Bone marrow (tissue), 2 donors: Measurements from ENCODE around the gene ERLIN1.

Experiments used
- DNase-seq, 2 donors: peaks; one replicate each; lab custom pipeline; 2025; lab: John Stamatoyannopoulos, UW

ERLIN1 gene

DNA sequence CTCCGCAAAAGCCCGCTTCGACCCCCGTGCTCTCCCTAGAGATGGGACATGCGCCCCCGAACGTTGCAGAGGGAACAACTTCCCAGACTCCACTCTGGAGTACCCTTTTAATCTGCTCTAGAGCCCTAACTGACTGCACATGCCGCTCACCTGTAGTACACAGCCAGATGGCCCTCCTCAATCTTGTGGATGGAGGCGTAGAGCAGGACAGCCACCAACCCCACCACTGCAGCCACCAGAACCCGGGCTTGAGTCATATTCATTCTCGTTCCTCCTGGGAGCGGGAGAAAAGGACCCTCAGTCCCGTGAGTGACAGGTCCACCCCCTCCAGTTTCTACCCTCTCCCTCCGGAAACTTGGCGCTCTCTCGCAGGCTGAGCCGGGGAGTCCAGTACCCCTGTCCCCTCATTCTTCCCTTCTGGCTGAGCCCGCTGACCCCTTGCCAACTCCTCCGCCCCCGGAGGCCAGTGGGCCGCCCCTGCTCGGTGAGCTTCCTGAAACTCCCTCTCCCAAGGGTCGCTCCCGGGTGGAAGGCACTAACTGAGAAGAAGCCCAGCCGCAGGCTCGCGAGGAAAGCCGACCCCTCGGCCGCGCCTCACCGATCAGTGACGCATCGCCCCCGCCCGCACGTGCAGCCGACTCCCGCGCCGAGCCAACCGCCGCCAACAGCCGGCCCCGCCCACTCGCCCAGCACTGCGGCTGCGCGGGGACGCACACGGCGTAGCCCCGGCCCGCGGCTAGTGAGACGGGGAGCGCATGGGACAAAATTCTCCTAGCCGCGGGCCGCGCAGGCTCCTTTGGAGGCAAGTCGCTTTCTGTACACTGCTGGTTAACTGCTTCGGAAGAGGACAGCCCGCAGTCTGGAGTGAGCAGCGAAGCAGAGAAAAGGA is at the start of gene ERLIN1:
TSS of gene ERLIN1 (minus strand) at position 666 of the 889 bp plus-strand sequence. CDS start at position 263, 403 bp downstream.
- DNase-seq, result peak; percentile 63 to 76

DNA sequence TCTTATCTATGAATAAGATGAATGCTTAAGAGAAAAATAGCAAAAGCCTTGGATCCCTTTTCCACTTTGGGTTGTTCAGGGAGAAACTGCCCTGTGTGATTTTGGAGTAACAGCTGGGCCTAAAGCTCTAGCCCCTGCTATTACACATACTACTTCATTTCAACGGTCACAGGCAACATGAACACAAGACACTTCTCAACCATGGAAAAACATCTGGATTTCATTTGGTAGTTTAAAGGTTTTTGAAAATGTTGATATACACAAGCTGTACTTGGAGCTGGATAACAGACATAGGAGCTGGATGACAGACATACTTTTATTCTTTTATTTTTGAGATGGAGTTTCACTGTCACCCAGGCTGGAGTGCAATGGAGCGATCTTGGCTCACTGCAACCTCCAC is 46.3 kb upstream of the ERLIN1 start:
- DNase-seq, result no peak

DNA sequence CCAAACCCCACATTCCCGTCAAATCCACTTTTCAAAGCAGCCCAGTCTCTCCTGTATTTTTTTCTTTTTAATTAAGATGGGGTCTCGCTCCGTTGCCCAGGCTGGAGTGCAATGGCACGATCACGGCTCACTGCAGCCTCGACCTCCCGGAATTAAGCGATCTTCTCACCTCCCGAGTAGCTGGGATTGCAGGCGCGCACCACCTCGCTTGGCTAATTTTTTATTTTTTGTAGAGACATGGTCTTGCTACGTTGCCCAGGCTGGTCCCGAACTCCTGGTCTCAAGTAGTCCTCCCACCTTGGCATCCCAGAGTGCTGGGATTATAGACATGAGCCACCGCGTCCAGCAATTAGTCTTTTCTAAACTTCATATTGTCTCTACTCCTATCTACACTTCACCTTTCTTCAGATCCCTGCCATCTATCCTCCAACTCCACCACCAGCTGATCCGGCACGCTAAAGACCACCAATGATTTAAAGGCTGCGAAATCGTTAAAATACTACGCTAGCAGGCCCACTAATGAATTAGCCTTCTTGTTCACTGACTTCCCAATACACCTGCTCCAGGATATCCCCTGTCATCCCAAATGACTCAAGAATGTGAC is 44.1 kb upstream of the ERLIN1 start:
- DNase-seq, result no peak

DNA sequence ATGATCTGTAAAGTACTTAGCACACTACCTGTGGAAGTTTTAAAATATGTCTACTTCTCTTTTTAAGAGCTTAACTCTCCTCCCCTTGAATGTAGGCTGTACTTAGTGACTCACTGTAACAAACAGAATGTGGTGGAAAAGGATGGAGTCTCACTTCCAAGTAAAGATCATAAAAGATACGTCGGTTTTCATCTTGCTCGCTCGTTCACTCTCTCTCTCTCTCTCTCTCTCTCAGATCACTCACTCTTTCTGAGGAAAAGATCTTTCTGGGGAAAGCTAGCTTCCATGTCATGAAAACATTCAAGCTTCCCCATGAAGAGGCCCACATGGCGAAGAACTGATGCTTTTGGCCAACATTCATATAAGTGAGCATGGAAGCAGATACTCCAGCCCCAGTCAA is 38.0 kb upstream of the ERLIN1 start:
- DNase-seq, result no peak

DNA sequence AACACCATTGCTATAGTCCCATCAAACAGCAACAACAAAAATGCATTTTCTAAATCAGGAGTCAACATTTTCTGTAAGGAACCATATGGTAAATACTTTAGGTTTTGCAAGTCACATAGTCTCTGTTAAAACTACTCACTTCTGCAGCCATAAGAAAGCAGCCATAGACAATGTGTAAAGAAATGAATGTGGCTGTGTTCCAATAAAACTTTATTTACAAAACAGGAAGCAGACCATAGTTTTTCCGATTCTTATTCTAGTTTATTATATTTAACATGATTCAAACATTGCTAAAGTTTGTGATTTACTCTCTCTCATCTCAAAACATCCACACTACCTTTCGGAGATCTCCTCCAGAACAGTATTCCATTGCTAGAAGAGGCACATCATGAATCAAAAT is 36.7 kb upstream of the ERLIN1 start:
- no peak for DNase-seq

DNA sequence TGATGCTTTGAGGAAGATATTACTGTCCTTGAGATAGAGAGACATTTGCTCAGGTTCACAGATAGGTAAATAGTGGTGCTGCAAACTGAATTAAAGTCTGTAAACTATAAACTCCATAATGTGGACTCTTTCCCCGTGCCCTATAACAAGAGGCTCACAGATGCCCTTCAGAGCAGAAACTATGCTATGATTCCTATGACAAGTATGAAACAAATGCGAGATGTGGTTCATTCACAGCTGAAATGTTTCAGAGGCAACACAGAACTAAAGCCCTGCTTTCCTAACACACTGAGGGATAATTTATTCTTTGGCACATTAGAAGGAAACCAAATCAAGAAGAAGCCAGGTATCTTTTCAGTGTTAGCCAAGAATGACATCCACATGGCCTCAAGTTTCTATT is 30.2 kb upstream of the ERLIN1 start:
- DNase-seq, result no peak

DNA sequence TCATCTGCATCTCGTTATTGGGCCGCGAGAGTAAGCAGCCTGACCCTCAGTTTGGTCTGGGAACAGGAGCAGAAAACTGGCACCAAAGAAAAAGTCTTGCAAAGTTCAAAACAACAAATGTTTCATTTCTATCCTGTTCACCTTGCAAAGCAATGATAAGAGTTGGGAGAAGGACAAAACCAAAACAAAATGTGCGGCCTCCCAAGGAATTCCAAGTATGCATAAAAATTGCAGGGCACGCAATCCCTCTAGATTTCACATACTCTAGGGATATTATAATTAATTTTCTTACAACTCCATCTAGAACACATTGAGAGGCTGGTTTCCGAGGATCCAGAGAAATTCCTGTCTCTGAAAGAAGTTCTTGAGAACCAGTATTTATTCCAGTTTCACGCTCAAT is 23.5 kb upstream of the ERLIN1 start:
- no peak for DNase-seq

DNA sequence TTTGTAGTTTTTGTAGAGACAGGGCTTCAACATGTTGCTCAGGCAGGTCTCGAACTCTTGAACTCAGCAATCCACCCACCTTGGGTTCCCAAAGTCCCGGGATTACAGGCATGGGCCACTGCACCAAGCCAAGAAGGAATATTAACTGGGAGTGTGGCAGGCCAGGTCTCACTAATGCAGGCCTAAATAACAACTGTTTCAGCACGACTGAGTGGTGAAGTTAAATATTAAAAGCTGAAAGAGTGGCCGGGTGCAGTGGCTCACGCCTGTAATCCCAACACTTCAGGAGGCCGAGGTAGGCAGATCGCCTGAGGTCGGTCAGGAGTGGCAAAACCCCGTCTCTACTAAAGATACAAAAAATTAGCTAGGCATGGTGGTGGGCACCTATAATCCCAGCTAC is 22.4 kb upstream of the ERLIN1 start:
- DNase-seq, result no peak

DNA sequence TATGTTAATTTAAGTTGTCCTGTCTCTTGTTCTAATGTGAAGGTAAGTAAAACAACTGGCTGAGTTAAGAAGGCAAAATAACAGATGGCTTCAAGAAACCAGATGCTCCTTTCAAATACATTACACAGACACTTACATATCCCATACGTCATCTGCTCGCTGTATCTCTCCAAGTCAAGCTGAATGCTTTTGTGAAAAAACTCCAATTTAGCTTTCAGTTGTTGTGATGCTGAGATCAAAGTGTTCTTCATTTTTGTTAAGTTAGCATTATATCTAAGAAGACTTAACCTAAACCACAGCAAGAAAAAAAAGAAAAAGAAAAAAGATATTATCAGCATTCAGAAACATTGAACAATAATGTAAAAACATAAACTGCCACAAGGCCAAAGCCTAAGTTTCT is 18.5 kb upstream of the ERLIN1 start:
- no peak for DNase-seq

DNA sequence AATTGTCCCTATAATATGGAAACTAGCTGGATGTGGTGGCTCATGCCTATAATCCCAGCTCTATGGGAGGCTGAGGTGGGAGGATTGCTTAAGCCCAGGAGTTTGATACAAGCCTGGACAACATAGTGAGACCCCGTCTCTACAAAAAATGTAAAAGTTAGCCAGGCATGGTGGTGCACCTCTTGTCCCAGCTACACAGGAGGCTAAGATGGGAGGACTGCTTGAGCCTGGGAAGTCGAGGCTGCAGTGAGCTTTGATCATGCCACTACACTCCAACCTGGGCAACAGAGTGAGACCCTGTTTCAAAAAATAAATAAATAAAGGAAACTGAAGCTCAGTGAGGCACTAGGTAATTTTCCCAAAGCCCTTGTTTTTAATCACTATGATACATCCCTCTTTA is 15.7 kb upstream of the ERLIN1 start:
- DNase-seq, result no peak

DNA sequence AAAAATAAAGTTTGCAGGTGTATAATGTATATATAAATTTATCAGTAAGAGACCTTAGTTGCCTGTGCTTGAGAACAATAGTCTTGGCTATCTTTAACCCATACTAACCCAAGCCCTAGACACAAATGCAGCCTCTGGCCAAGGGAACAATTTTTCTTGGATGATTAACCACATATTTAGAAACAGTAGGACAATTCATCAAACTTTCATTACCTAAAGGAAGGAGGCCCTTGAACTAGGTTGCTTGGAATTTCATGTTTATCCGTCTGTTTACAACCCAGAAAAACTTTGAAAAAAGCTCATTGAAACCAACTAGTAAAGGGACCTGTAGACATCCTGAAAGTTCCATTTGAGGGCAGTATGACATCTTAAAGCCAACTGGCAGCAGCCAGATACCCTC is 8.9 kb upstream of the ERLIN1 start:
- no peak for DNase-seq

DNA sequence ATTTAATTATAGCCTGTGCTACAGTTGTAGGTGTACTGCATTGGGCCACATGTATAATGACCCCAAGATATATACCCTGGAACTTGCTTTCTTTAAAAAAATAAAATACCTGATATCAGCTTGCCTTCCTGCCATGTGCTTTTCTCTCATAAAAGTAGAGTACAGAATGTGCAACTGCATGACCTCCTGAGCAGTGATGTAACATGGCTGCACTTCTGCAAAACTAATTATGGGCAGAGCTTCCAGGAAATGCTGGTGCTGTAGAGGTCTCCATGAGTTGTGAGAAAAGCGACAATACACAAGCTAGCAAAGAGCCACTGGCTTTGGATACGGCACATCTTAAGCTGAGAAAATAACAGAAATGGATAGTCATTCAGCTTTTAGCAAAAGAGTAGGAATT is 6.5 kb upstream of the ERLIN1 start:
- DNase-seq, result peak in 1 of 2 donors; percentile 12

DNA sequence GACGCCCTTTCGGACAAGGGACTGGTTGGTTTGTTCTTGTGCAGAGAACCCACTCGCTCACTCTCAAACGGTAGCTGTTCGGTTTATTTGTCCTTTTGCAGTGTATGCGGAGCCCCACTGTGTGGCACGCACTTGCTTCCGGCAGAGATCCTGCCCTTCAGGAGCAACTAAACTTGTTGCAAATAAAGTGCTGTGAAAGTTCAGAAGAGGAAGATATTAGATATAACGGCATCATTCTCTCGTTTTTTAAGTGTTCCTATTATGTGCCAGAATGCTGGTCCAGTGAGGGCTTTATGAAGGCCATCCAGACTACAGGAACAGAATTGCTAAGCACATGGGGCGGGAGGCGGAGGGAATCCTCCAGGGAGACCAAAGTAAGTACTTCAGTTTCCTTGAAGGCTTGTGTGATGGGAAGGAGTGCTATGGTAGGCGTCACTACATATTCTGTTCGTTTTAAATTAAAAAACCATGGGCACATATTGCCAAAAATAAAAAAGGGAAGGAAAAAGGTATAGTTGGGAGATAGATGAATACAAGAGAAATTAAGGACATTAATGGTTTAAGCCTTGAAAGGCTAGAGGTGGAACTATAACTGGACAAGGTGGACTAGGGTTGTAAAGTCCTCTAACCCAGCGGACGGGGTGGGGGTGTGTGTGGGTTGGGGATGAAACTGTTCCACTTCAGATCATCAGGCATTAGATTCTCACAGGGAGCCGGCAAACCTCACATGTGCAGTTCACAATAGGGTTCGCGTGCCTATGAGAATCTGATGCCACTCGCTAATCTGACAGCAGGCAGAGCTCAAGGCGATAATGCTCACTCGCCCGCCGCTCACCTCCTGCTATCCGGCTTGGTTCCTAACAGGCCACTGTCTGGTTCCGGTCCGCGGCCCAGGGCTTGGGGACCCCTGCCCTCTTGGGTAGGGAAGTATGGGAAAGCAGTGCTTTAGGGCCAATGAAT is 704 bp upstream of the ERLIN1 start:
- DNase-seq, result no peak

DNA sequence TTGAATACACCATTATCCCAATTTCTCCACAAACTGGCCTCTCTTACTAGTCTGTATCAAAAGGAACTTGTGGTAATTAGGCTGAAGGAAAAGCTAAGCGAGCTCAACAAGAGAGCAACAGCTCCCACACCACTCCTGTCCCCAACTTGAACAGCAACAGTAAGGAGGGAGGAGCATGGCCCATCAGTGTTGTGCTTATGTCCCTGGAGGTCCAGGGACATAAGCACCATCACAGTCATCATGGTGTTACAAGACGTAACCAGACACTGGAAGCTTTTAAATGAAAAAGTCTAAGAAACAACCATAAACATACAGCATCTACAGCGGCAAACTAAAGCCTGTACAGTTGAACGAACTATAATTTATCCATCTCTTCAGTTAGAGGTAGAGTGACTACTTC is 989 bp downstream of the ERLIN1 start:
- no peak for DNase-seq

DNA sequence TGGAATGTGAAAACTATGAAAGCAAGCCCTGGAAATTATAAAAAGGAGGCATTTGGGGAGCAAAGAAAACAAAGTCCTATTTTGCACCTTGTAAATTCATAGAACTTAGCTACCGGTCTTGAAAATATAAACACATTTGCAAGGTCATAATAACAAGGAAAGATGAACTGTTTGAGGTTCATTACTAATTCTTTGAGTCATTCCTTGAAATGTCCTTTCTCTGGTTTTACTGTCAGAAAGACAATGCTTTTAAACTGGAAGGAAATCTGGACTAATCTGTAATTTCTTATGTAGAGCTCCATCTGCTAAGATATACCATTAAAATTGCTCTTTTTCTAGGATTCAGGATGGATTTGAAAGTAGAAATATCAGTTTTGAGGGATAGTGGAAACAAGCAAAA is 1.4 kb downstream of the ERLIN1 start:
- no peak for DNase-seq

DNA sequence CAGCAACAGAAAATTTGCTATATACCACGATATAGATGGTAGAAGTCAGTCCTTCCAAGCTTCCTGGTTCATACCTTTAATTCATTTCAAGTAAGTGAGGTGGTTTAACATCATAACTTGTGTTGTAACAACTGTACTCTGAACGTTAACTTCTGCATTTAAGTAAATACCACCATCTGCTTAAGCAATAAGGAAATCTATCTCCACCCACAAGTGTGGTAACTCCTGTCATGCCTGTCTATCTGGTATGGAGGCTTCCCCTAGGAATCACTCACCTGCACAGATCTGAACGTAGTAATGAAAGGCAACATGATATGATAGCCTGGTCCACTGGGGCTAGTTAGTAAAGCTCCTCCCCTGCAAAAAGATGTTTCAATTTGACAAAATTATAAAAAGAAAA is 2.3 kb downstream of the ERLIN1 start:
- DNase-seq, result peak in 1 of 2 donors; percentile 55

DNA sequence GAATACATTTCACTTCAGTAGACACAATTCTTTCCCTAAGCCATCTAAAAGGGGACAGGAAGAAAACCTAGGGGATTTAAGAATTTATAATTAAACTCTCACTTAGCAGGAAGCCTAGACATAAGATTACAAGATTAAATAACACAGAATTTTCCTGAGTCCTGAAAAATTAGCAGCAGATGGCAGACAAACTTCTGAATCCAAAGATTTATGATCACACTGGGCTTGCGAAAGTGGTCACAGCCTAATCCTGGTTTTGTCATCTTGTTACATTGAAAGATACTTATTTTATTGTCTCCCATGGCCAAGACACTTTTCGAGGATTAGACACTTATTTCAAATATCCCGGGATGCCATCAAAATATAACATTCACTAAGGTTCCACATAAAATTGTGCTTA is 2.9 kb downstream of the ERLIN1 start:
- DNase-seq, result no peak

DNA sequence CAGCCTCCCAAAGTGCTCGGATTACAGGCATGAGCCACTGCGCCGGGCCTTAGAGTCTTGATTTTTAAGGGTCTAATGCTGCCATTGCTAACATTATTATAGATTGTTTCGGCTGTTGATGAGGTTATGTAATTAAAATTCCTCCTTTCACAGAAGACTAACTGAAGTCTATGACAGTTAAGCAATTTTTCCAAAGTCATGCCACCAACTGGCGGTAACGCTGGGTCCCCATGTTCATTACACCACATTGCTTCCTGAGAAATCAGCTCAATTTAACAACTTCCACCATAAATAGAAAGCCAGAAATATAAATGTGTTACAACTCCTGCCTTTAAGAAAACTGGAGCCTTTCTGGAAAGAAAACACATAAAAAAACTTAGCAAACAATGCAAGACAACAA is 3.5 kb downstream of the ERLIN1 start:
- DNase-seq, result no peak

DNA sequence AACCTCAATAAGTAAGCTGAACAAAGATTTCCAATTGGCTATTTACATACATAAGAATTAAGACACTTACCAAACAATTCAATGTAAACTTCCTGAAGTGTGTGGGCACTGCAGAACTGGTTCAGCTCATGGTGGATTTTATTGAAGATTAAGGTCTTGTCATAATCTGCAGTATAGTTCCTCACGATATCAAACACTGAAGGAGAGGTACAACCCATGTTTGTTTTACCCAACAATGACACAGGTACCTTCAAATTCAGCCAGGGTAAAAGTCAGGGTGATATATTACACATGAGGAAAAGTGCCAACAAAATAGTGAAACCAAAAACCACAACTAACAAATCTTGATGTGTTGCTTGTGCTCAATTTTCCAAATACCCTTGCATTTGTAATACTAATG is 10.0 kb downstream of the ERLIN1 start:
- no peak for DNase-seq

DNA sequence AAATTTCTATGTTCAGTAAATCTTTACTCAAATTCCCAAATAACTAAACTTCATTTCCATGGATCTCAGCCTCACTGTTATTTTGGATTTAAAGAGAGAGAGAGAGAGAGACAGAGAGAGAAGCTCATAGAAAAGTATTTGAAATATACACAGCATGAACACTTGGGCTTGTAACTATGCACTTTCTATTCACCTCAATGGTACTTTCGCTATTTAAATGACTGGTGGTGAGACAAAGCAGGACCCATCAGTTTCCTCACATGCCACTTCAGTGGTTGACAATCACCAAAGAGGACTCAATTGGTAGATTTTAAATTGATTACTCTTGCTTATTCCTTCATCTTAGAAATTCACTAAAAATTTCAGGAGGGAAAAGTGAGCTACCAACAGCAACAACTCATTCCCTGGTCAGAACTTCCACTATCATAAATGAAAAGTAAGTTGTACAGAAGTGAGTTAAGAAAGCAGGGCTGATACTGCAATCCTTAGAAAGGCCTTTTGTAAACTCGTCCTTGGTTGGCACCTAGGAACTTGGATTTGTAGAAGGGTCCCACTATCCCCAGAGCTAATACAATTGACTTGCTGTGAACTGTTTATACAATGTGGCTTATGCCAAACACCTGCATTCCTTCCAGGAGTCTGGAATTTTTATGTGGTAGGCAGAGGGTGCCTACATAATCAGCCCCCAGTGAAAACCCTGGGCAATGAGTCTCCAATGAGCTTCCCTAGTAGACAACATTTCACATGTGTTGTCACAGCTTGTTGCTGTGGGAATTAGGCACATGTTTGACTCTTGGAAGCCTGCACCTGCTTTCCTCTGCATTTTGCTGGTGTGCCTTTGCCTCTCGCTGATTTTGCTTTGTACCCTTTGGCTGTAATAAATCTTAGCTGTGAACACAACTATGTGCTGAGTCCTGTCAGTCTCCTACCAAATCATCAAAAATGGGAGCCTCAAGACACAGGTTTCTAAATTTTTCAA is 10.8 kb downstream of the ERLIN1 start:
- DNase-seq, result no peak

DNA sequence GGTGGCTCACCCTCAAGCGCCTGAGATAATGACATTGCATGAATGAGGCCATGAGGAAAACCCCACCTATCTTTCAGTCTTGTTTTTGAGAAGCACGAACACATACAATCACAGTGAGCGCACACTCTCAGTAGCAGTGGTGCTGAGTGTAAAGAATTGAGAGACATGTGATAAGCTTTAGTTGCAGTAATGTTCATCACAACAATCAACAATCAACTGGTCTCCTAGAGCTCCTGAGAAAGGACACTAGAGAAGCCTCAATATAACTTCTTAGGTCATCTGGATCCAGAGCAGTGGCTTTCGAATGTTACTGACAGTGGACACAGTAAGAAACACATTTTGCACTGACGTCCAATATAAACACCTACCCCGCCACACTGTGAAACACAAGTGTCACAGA is 12.8 kb downstream of the ERLIN1 start:
- no peak for DNase-seq
